GM19099 (cell line): Measurements from ENCODE around the gene ZNF428.

ENCODE experiments used
- POLR2A ChIP-seq: IDR thresholded peaks from 3 replicates; pipeline ENCODE4 v1.6.1; 2011; ENCODE audit warnings: low read depth; ENCODE audit not compliant: insufficient read length; ENCODE audit errors: extremely low read depth

Gene ZNF428

GRCh38 chr19:43643326-43643725 is 23.9 kb upstream of the ZNF428 start:
- TF ChIP-seq POLR2A, result no peak

GRCh38 chr19:43642531-43642930 is 23.1 kb upstream of the ZNF428 start:
- no peak for TF ChIP-seq POLR2A

GRCh38 chr19:43641333-43641732 is 21.9 kb upstream of the ZNF428 start:
- no peak for TF ChIP-seq POLR2A

GRCh38 chr19:43640424-43640757 is 21.0 kb upstream of the ZNF428 start:
- TF ChIP-seq POLR2A, result no peak

GRCh38 chr19:43639519-43640423 is 20.3 kb upstream of the ZNF428 start, which contains the start of gene CADM4:
CADM4 (minus strand) TSS chr19:43639850; CDS start chr19:43639790, 60 bp downstream.
- TF ChIP-seq POLR2A, result no peak

- TF ChIP-seq POLR2A, result no peak
These were observed 19.6 kb upstream of the ZNF428 start for GRCh38 chr19:43638995-43639518.

- TF ChIP-seq POLR2A, result no peak
These were observed 19.0 kb upstream of the ZNF428 start for GRCh38 chr19:43638214-43638994.

GRCh38 chr19:43636121-43636683 is 16.8 kb upstream of the ZNF428 start:
- TF ChIP-seq POLR2A, result no peak

GRCh38 chr19:43634872-43635560 is 15.6 kb upstream of the ZNF428 start:
- TF ChIP-seq POLR2A, result no peak

GRCh38 chr19:43634506-43634871 is 15.1 kb upstream of the ZNF428 start:
- TF ChIP-seq POLR2A, result no peak

- TF ChIP-seq POLR2A, result no peak
These were observed 14.6 kb upstream of the ZNF428 start for GRCh38 chr19:43634068-43634467.

GRCh38 chr19:43633520-43633919 is 14.1 kb upstream of the ZNF428 start:
- no peak for TF ChIP-seq POLR2A

GRCh38 chr19:43631491-43631890 is 12.1 kb upstream of the ZNF428 start:
- TF ChIP-seq POLR2A, result no peak

- no peak for TF ChIP-seq POLR2A
These were observed 9.4 kb upstream of the ZNF428 start for GRCh38 chr19:43628646-43629326.
